PFSK-1 (cell line): ENCODE data around the gene WFS1.

Experiments used
- FOXP2 ChIP-seq: optimal IDR thresholded peaks from 2 replicates; pipeline ENCODE3; 2011; ENCODE audit warnings: borderline replicate concordance, control low read depth, inconsistent platforms; ENCODE audit not compliant: insufficient read depth; ENCODE audit errors: extremely low read length, extremely low read depth
- POLR2AphosphoS5 ChIP-seq: IDR thresholded peaks from 2 replicates; pipeline ENCODE4 v1.6.1; 2012; ENCODE audit warnings: low read depth, mild to moderate bottlenecking, control low read depth, low read length, moderate library complexity
- SIN3A ChIP-seq: IDR thresholded peaks from 2 replicates; pipeline ENCODE4 v1.6.1; 2012; ENCODE audit warnings: mild to moderate bottlenecking, low read length, moderate library complexity, borderline replicate concordance; ENCODE audit not compliant: insufficient read depth
- TAF1 ChIP-seq: IDR thresholded peaks from 2 replicates; pipeline ENCODE4 v1.6.1; 2012; ENCODE audit warnings: low read length, control low read depth, borderline replicate concordance; ENCODE audit not compliant: insufficient read depth
- TF ChIP-seq, protein P1 (sequence below), 2 experiments: IDR thresholded peaks; 2 replicates each; pipeline versions ENCODE4 v1.6.1 to v1.8.0; 2011 to 2012; ENCODE audit warnings: low read depth in 2 of 2, low read length in 2 of 2, control low read depth in 1 of 2, inconsistent platforms in 1 of 2, mild to moderate bottlenecking in 1 of 2, moderate library complexity in 1 of 2; ENCODE audit not compliant: insufficient read depth in 1 of 2

DNA sequence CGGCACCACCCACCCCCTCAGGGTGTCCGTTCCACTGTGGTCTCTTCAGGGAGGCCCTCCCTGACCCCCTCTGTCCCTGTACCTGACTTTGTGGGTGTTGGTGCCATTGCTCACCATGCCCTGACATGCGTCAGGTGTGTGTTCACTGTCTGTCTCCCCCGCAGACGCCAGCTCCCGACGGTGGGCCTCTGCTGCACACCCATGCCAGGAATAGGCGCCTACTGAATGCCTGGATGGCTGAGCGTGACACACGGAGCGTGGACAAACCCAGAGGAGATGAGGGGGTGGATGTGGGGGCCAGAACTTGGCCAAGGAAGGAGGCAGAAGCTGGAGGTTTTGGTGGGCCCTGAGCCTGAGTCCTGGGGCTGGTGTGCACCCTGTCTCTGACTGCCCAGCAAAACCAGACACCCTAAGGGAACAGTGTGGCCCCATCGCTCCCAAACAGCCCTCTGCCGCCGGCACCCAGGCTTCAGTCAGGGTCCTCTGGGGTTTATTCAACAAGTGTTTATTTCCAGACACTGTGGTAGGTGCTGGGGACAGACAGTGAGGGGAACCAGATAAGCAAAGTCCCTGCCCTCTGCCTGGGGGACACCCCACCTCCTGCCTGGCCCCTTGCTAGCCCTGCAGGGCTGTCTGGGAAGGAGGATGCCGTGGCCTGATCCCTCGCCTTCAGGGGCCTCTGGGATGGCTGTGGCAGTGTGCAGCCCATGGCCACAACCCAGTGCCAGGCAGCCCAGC lies 76.9 kb downstream of the WFS1 start:
- TF ChIP-seq, protein P1, sequence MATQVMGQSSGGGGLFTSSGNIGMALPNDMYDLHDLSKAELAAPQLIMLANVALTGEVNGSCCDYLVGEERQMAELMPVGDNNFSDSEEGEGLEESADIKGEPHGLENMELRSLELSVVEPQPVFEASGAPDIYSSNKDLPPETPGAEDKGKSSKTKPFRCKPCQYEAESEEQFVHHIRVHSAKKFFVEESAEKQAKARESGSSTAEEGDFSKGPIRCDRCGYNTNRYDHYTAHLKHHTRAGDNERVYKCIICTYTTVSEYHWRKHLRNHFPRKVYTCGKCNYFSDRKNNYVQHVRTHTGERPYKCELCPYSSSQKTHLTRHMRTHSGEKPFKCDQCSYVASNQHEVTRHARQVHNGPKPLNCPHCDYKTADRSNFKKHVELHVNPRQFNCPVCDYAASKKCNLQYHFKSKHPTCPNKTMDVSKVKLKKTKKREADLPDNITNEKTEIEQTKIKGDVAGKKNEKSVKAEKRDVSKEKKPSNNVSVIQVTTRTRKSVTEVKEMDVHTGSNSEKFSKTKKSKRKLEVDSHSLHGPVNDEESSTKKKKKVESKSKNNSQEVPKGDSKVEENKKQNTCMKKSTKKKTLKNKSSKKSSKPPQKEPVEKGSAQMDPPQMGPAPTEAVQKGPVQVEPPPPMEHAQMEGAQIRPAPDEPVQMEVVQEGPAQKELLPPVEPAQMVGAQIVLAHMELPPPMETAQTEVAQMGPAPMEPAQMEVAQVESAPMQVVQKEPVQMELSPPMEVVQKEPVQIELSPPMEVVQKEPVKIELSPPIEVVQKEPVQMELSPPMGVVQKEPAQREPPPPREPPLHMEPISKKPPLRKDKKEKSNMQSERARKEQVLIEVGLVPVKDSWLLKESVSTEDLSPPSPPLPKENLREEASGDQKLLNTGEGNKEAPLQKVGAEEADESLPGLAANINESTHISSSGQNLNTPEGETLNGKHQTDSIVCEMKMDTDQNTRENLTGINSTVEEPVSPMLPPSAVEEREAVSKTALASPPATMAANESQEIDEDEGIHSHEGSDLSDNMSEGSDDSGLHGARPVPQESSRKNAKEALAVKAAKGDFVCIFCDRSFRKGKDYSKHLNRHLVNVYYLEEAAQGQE (IDR thresholded peaks at IDR 0.05; ENCODE audit: insufficient read depth in 1 of 2, low read depth in 2 of 2, low read length in 2 of 2), result no peak
- no peak for TF ChIP-seq POLR2AphosphoS5
- no peak for TF ChIP-seq SIN3A
- TF ChIP-seq TAF1, result no peak
- TF ChIP-seq FOXP2, result no peak
